HCT116 (cell line): ENCODE measurements around the gene PIK3R1. TPM values are rescaled to one million over a fixed set of nuclear protein-coding genes. Genes with fewer than 3 reads are reported as not detected.

ENCODE experiments used
- ATAC-seq: fragments of 200-7000 bp; cut with Tn5 transposase; 2 replicates; pipeline ENCODE4 v1.9.1; 2020; ENCODE audit warnings: mild to moderate bottlenecking, moderate library complexity
- BruUV-seq: library from RNA; stranded (reverse); fragments of 400-500 nt; replicated peaks from 2 replicates; lab custom pipeline; 2021; lab: Mats Ljungman, UMichigan
- CTCF ChIA-PET: fragments of 300-600 bp; sonication (Branson Sonifier 250); formaldehyde crosslinking; loops from one replicate; lab custom pipeline; 2021; ENCODE audit warnings: antibody characterized with exemption; lab: Charles Lee
- POLR2A ChIA-PET: fragments of 300-600, 350-600 bp; sonication (Branson Sonifier 250); formaldehyde crosslinking; loops from one replicate; lab custom pipeline; 2021; ENCODE audit warnings: antibody characterized with exemption; lab: Charles Lee
- RAD21 ChIA-PET, 2 experiments: fragments of 300-600 bp; sonication (Branson Sonifier 250); formaldehyde crosslinking; loops; one replicate each; lab custom pipeline; 2023; ENCODE audit warnings: low total read pairs in 2 of 2; ENCODE audit not compliant: uncharacterized antibody in 2 of 2, unreplicated experiment in 2 of 2, low non-redundant PET in 1 of 2; lab: Charles Lee
- DNase-seq: peaks from one replicate; pipeline ENCODE4 v3.0.0-alpha.2; 2010; ENCODE audit warnings: low read depth, low spot score
- H2AFZ ChIP-seq: fragments of 200-600 bp; shearing (Covaris generic), sonication (generic); 2 replicates; pipeline ENCODE4 v1.6.1; 2017; ENCODE audit warnings: low read depth, mixed run types, mixed read lengths, antibody characterized with exemption, low read length; ENCODE audit not compliant: poor library complexity, severe bottlenecking
- H3K27ac ChIP-seq: 2 replicates; pipeline ENCODE4 v1.5.1; 2012; ENCODE audit warnings: low read depth, low read length
- H3K27me3 ChIP-seq: fragments of 200-600 bp; sonication (generic); 2 replicates; pipeline ENCODE4 v1.6.1; 2016; ENCODE audit warnings: mixed run types, low read length, mixed read lengths; ENCODE audit not compliant: insufficient read depth
- H3K36me3 ChIP-seq, 2 experiments: fragments of 200-500 bp in 1 of 2; fragments of 200-600 bp in 1 of 2; sonication (Bioruptor generic) in 1 of 2; sonication (generic) in 1 of 2; 2 replicates each; pipeline versions ENCODE4 v1.5.1 to v1.6.1; 2014 to 2016; ENCODE audit warnings: low read length in 2 of 2, inconsistent platforms in 1 of 2, mixed read lengths in 1 of 2, mixed run types in 1 of 2; ENCODE audit not compliant: insufficient read depth in 2 of 2, control insufficient read depth in 1 of 2
- H3K4me1 ChIP-seq, 2 experiments: fragments of 200-600 bp in 1 of 2; sonication (generic) in 1 of 2; 2 replicates each; pipeline versions ENCODE4 v1.5.1 to v1.6.1; 2012 to 2017; ENCODE audit warnings: low read length in 2 of 2, inconsistent platforms in 1 of 2, mild to moderate bottlenecking in 1 of 2, mixed read lengths in 1 of 2, mixed run types in 1 of 2, moderate library complexity in 1 of 2; ENCODE audit not compliant: insufficient read depth in 2 of 2, control insufficient read depth in 1 of 2
- H3K4me2 ChIP-seq: fragments of 200-600 bp; sonication (generic); 2 replicates; pipeline ENCODE4 v1.6.1; 2017; ENCODE audit warnings: mixed run types, low read length, mixed read lengths
- H3K4me3 ChIP-seq, 2 experiments: fragments of 200-600 bp in 1 of 2; sonication (generic) in 1 of 2; replicated peaks in 1 of 2; 2 replicates each; pipeline ENCODE4 v1.5.1; 2011 to 2016; ENCODE audit warnings: low read length in 2 of 2, control low read depth in 1 of 2, low read depth in 1 of 2, mild to moderate bottlenecking in 1 of 2, mixed read lengths in 1 of 2, mixed run types in 1 of 2
- H3K79me2 ChIP-seq: fragments of 200-600 bp; sonication (generic); 2 replicates; pipeline ENCODE4 v1.6.1; 2017; ENCODE audit warnings: mild to moderate bottlenecking, mixed run types, low read length, moderate library complexity, mixed read lengths; ENCODE audit not compliant: insufficient read depth
- H3K9ac ChIP-seq: fragments of 200-600 bp; sonication (generic); 2 replicates; pipeline ENCODE4 v1.6.1; 2016; ENCODE audit warnings: low read length, mixed read lengths
- H3K9me2 ChIP-seq: fragments of 200-600 bp; sonication (generic), shearing (Covaris generic); 2 replicates; pipeline ENCODE4 v1.6.1; 2017; ENCODE audit warnings: mixed run types, mild to moderate bottlenecking, moderate library complexity; ENCODE audit not compliant: insufficient read depth
- H3K9me3 ChIP-seq, 2 experiments: fragments of 200-500 bp in 1 of 2; fragments of 200-600 bp in 1 of 2; sonication (Bioruptor generic) in 1 of 2; sonication (generic) in 1 of 2; 2 replicates each; pipeline ENCODE4 v1.6.1; 2014 to 2017; ENCODE audit warnings: low read length in 2 of 2, mixed read lengths in 2 of 2, inconsistent platforms in 1 of 2, low read depth in 1 of 2, mild to moderate bottlenecking in 1 of 2, mixed run types in 1 of 2, moderate library complexity in 1 of 2; ENCODE audit not compliant: control insufficient read depth in 1 of 2, insufficient read depth in 1 of 2
- H4K20me1 ChIP-seq: fragments of 200-600 bp; sonication (generic), shearing (Covaris generic); 2 replicates; pipeline ENCODE4 v1.6.1; 2017; ENCODE audit warnings: mixed run types, mild to moderate bottlenecking, moderate library complexity; ENCODE audit not compliant: insufficient read depth
- ATF3 ChIP-seq: IDR thresholded peaks from 2 replicates; pipeline ENCODE4 v1.6.1; 2012
- CBX3 ChIP-seq: IDR thresholded peaks from 2 replicates; pipeline ENCODE4 v1.6.1; 2012; ENCODE audit warnings: low read depth
- EGR1 ChIP-seq: IDR thresholded peaks from 2 replicates; pipeline ENCODE4 v1.6.1; 2012; ENCODE audit warnings: low read depth
- ELF1 ChIP-seq: IDR thresholded peaks from 2 replicates; pipeline ENCODE4 v1.6.1; 2012; ENCODE audit warnings: low read depth, borderline replicate concordance
- EZH2 ChIP-seq: fragments of 200-600 bp; sonication (generic); IDR thresholded peaks from 2 replicates; pipeline ENCODE4 v1.6.1; 2017; ENCODE audit warnings: antibody characterized with exemption, mixed run types
- EZH2phosphoT487 ChIP-seq: fragments of 200-600 bp; IDR thresholded peaks from 2 replicates; pipeline ENCODE4 v1.6.1; 2018; ENCODE audit warnings: antibody characterized with exemption, borderline replicate concordance
- FOSL1 ChIP-seq: IDR thresholded peaks from 2 replicates; pipeline ENCODE4 v1.6.1; 2012; ENCODE audit warnings: low read depth
- POLR2A ChIP-seq: IDR thresholded peaks from 2 replicates; pipeline ENCODE4 v1.7.0; 2011; ENCODE audit warnings: borderline replicate concordance; ENCODE audit not compliant: insufficient read depth, insufficient read length; ENCODE audit errors: extremely low read depth
- POLR2AphosphoS5 ChIP-seq: IDR thresholded peaks from 2 replicates; pipeline ENCODE4 v1.6.1; 2011; ENCODE audit warnings: mild to moderate bottlenecking, low read depth, low read length, moderate library complexity
- SIN3A ChIP-seq: IDR thresholded peaks from 2 replicates; pipeline ENCODE4 v1.6.1; 2012; ENCODE audit warnings: low read depth
- SP1 ChIP-seq: IDR thresholded peaks from 2 replicates; pipeline ENCODE4 v1.6.1; 2012; ENCODE audit warnings: low read depth
- TCF7L2 ChIP-seq: IDR thresholded peaks from 2 replicates; pipeline ENCODE4 v1.7.0; 2011; ENCODE audit warnings: borderline replicate concordance, inconsistent platforms; ENCODE audit not compliant: insufficient read depth, insufficient read length; ENCODE audit errors: extremely low read depth
- YY1 ChIP-seq: IDR thresholded peaks from 2 replicates; pipeline ENCODE4 v1.6.1; 2011; ENCODE audit warnings: low read length, low read depth, moderate library complexity, mild to moderate bottlenecking; ENCODE audit not compliant: insufficient replicate concordance; ENCODE audit errors: extremely low read depth
- ZBTB33 ChIP-seq: IDR thresholded peaks from 2 replicates; pipeline ENCODE4 v1.6.1; 2011; ENCODE audit warnings: mild to moderate bottlenecking, low read length, moderate library complexity; ENCODE audit not compliant: insufficient replicate concordance; ENCODE audit errors: extremely low read depth
- ZFX ChIP-seq: fragments of 450-650 bp; IDR thresholded peaks from 2 replicates; pipeline ENCODE4 v1.6.1; 2017
- intact Hi-C: fragments of 100-400 bp; cut with micrococcal nuclease; formaldehyde crosslinking; loops from 2 replicates; pipeline ENCODE4 v1.10.0; 2022
- total RNA-seq: library from RNA; stranded (reverse); gene quantifications from one replicate; pipeline ENCODE4 v1.2.1, GENCODE V29; 2021; ENCODE audit not compliant: unreplicated experiment

Gene PIK3R1
- total RNA-seq, 1 experiment from 2014 or later = 7.2 TPM

- H3K9me3 ChIP-seq = no peaks in the 10 kb centered on the region
- POLR2A ChIA-PET = no interaction called here
- CTCF ChIA-PET = interaction anchor here (1.2 to 1.9 kb wide), 2 partner anchors 15 to 1009 kb away, joined by 4 read pairs; no protein-coding TSS in a partner anchor
- no peaks in the 10 kb centered on the region for H3K27me3 ChIP-seq
- DNase-seq (no peak), ATAC-seq (no peak)
- intact Hi-C loops = no loop called here
- H3K4me2 ChIP-seq = no peak overlapping the region
- no peak overlapping the region for H3K4me3 ChIP-seq
- no peaks in the 10 kb centered on the region for H3K9me2 ChIP-seq
- RAD21 ChIA-PET = no interaction called here
- no peaks in the 10 kb centered on the region for H3K36me3 ChIP-seq
- H3K9ac ChIP-seq = no peak overlapping the region
- no TSS peak for BruUV-seq
- H3K79me2 ChIP-seq = no peaks in the 10 kb centered on the region
- H3K27ac ChIP-seq = no peak overlapping the region
- H3K4me1 ChIP-seq = no peaks in the 10 kb centered on the region
- no peaks in the 10 kb centered on the region for H4K20me1 ChIP-seq
- TF ChIP-seq ELF1 (no peak), CBX3 (no peak), EGR1 (no peak), SP1 (no peak), EZH2 (no peak), POLR2A (no peak), POLR2AphosphoS5 (no peak), TCF7L2 (no peak), FOSL1 (no peak), EZH2phosphoT487 (no peak), YY1 (no peak), ZBTB33 (no peak), ATF3 (no peak), ZFX (no peak), SIN3A (no peak)
- TF ChIP-seq, all 23 proteins: peak for 0
- no peak overlapping the region for H2AFZ ChIP-seq
Measured at GRCh38 chr5:68254810-68255209, 39.3 kb downstream of the PIK3R1 start.
